ENCODE data around the gene TWNK.

The TWNK gene

DNA sequence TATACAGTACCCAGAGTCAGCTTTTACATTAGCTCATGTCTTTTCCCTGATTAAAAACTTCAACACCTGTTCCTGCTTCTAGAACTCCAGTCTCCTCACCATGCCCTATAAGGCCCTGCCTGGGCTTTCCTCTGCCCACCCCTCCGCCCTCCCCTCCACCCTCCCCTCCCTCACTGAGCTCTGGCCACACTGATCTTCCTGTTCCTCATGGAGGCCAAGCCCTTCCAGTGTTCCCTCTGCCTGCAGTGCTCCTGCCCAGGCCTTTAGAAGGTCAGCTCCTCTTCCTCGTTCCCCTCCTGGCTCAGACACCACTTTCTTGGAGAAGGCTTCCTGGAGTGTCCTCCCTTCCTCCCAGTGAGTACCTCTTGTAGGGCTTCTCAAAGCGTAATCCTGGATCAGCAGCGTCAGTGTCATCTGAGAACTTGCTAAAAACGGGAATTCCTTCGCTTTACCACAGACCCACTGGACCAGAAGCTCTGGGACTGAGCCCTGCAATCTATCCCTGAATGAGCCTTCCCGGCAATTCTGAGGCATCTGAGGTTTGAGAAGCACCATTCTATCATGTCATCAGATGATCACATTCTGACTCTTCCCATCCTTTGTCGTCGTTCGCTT lies 39.9 kb downstream of the TWNK start:
- TF ChIP-seq ZNF274 (IDR thresholded peaks at IDR 0.05; ENCODE audit: low read depth, low read length) (no peak), SUZ12 (IDR thresholded peaks at IDR 0.05; ENCODE audit: extremely low read depth, insufficient read depth, insufficient read length) (no peak), YY1 (IDR thresholded peaks at IDR 0.05; ENCODE audit: insufficient read depth, insufficient read length) (no peak)
- DNase-seq (ENCODE audit: low read depth, low spot score), result no peak
- no peaks in the 10 kb centered on the region for H3K27me3 ChIP-seq (ENCODE audit: insufficient read depth, insufficient read length)
- no peak overlapping the region for H3K4me3 ChIP-seq (ENCODE audit: insufficient read length, low read depth)
- H3K9ac ChIP-seq (ENCODE audit: insufficient read length, low read depth), result no peak overlapping the region
- peaks cover 2% of the 10 kb centered on the region for H3K36me3 ChIP-seq (ENCODE audit: insufficient read depth, insufficient read length, low read length)
- H3K4me1 ChIP-seq (ENCODE audit: insufficient read depth, insufficient read length), result peaks cover 13% of the 10 kb centered on the region
- no peaks in the 10 kb centered on the region for H3K9me3 ChIP-seq (ENCODE audit: insufficient read depth, low read length)

DNA sequence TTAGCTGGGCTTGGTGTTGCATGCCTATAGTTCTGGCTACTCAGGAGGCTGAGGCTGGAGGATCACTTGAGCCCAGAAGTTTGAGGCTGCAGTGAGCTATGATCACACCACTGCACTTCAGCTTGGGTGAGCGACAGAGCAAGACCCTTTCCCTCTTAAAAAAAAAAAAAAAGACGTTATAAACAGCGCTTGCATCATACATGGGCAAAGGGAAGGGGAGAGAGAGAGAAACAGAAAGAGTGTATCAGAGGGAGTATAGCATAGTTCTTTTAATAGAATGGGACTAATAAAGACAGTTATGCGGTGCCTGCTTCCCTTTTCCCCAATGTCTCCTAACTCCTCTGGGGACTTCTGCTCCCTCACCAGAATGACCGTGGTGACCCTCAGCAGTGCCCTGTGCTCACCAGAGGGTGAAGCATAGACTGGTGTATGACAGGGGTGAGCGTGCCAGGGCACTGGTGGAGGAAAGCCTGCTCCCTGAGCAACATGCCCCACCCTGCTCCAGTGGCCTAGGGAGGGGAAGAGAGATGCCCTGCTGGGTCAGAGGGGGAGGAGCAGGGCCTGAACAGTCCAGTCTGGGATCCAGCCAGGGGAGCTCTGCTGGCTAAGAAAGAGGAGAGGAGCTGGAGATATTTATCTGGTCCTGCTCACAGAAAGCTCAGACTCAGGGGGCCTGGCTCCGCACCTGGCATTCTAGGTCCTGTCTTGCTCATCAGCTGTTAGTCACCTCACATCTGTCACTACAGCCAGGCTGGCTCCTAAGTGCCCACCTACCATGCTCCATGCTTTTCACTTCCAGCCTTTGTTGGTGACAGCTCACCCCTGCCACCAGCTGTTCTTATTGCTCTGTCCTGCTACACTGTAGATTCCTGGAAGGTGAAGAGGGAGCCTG lies 41.3 kb downstream of the TWNK start:
- no peaks in the 10 kb centered on the region for H3K27me3 ChIP-seq (ENCODE audit: insufficient read depth, insufficient read length)
- H3K4me3 ChIP-seq (ENCODE audit: insufficient read length, low read depth), result no peak overlapping the region
- H3K36me3 ChIP-seq (ENCODE audit: insufficient read depth, insufficient read length, low read length), result peaks cover 2% of the 10 kb centered on the region
- H3K9me3 ChIP-seq (ENCODE audit: insufficient read depth, low read length), result no peaks in the 10 kb centered on the region
- DNase-seq (ENCODE audit: low read depth, low spot score), result no peak
- TF ChIP-seq SUZ12 (IDR thresholded peaks at IDR 0.05; ENCODE audit: extremely low read depth, insufficient read depth, insufficient read length) (no peak), ZNF274 (IDR thresholded peaks at IDR 0.05; ENCODE audit: low read depth, low read length) (no peak), YY1 (IDR thresholded peaks at IDR 0.05; ENCODE audit: insufficient read depth, insufficient read length) (no peak)
- H3K4me1 ChIP-seq (ENCODE audit: insufficient read depth, insufficient read length), result peaks cover 13% of the 10 kb centered on the region
- H3K9ac ChIP-seq (ENCODE audit: insufficient read length, low read depth), result no peak overlapping the region

- no peaks in the 10 kb centered on the region for H3K27me3 ChIP-seq (ENCODE audit: insufficient read depth, insufficient read length)
- no peak for TF ChIP-seq SUZ12 (IDR thresholded peaks at IDR 0.05; ENCODE audit: extremely low read depth, insufficient read depth, insufficient read length)
- TF ChIP-seq ZNF274 (IDR thresholded peaks at IDR 0.05; ENCODE audit: low read depth, low read length), result no peak
- TF ChIP-seq YY1 (IDR thresholded peaks at IDR 0.05; ENCODE audit: insufficient read depth, insufficient read length), result no peak
Observed at GRCh38 chr10:101029520-101030295, 42.4 kb downstream of the TWNK start.

DNA sequence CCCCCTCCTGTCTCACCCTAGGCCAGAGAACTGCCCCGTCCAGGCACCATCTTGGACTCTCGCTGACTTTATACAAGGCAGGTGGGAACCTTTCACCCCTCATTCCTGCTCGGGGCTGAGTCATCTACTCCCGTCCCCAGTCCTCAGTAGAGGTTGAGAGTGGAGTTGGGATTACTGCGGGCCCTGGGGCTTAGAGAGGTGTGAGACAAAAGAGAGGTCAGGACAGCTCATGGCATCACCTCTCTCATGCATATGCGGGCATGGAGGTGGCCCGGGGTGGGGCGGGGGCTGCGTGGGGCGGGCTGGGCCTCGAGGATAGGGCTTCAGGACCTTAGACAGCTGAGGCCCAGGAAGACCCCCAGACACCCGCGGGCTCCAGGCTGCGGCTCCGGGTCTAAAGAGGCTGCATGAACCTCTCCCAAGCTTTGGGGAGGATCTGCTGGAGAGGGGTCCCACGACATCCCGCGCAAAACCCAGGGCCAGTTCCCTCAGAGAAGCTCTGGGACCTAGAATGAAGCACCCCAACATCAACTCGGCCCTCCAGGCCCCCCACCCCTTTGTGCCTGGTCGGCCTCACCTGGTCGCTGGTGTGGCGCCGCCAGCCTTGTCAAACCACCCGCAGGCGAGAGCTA lies 43.3 kb downstream of the TWNK start:
- Histone ChIP-seq H3K36me3 (ENCODE audit: insufficient read depth, insufficient read length, low read length) (peaks cover 10% of the 10 kb centered on the region), H3K9me3 (ENCODE audit: insufficient read depth, low read length) (no peaks in the 10 kb centered on the region), H3K4me3 (ENCODE audit: insufficient read length, low read depth) (peak overlapping the region; percentile 62), H3K27me3 (ENCODE audit: insufficient read depth, insufficient read length) (no peaks in the 10 kb centered on the region), H3K4me1 (ENCODE audit: insufficient read depth, insufficient read length) (peaks cover 13% of the 10 kb centered on the region), H3K9ac (ENCODE audit: insufficient read length, low read depth) (peak overlapping the region; percentile 79)
- no peak for TF ChIP-seq ZNF274 (IDR thresholded peaks at IDR 0.05; ENCODE audit: low read depth, low read length)
- no peak for TF ChIP-seq SUZ12 (IDR thresholded peaks at IDR 0.05; ENCODE audit: extremely low read depth, insufficient read depth, insufficient read length)
- no peak for TF ChIP-seq YY1 (IDR thresholded peaks at IDR 0.05; ENCODE audit: insufficient read depth, insufficient read length)
- DNase-seq (ENCODE audit: low read depth, low spot score), result no peak

More at GRCh38 chr10:101029520-101030295, 42.4 kb downstream of the TWNK start:
- DNase-seq (ENCODE audit: low read depth, low spot score), result no peak
- peaks cover 13% of the 10 kb centered on the region for H3K4me1 ChIP-seq (ENCODE audit: insufficient read depth, insufficient read length)
- no peaks in the 10 kb centered on the region for H3K9me3 ChIP-seq (ENCODE audit: insufficient read depth, low read length)
- peak overlapping the region; percentile 50 for H3K4me3 ChIP-seq (ENCODE audit: insufficient read length, low read depth)
- peaks cover 4% of the 10 kb centered on the region for H3K36me3 ChIP-seq (ENCODE audit: insufficient read depth, insufficient read length, low read length)
- H3K9ac ChIP-seq (ENCODE audit: insufficient read length, low read depth), result peak overlapping the region; percentile 79

DNA sequence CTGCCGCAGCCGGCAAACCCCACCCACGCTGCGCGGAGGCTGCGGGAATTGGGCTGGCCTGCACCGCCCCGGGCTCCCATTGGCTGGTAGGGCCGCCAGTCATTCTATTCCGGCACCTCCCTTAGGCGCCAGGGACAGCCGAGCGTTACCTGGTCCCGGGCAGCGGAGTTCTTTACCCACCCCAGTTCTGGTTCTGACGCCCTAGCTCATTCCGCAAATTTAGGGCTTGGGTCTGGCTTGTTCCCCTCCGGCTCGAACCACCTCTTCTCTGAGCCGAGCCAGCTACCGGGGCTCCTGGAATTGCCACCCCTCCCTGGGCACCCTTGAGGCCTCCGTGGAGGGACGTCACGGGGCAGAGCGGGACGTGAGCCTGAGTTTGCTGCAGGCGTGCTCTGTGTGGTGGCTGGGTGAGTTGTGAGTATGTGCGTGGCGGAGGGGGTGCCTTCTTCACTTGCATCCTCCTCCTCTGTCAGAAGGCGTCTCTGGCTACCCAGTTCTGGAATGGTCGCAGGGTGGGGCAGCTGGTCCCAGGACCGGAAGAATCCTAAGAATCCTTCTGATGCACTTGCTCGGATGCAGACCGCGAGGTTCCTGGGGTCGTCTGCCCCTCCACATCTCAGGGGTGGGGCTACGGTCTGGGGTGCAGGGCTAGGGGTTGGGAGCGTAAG lies 43.9 kb downstream of the TWNK start, which contains the start of the genes PDZD7 and SFXN3:
PDZD7 (minus strand) TSS at position 2 of the 668 bp plus-strand sequence. CDS start 910 bp downstream, outside the sequence.
SFXN3 (plus strand) TSS at position 107 of the 668 bp plus-strand sequence. CDS start 3,461 bp downstream, outside the sequence.
- DNase-seq (ENCODE audit: low read depth, low spot score), result no peak
- no peaks in the 10 kb centered on the region for H3K9me3 ChIP-seq (ENCODE audit: insufficient read depth, low read length)
- peak within 1 kb of the TSS; percentile 79 for H3K9ac ChIP-seq (ENCODE audit: insufficient read length, low read depth)
- H3K4me3 ChIP-seq (ENCODE audit: insufficient read length, low read depth), result peak within 1 kb of the TSS; percentile 62
- peaks cover 13% of the 10 kb centered on the region for H3K4me1 ChIP-seq (ENCODE audit: insufficient read depth, insufficient read length)
- peaks cover 16% of the 10 kb centered on the region for H3K36me3 ChIP-seq (ENCODE audit: insufficient read depth, insufficient read length, low read length)
- no peaks in the 10 kb centered on the region for H3K27me3 ChIP-seq (ENCODE audit: insufficient read depth, insufficient read length)
- TF ChIP-seq YY1 (IDR thresholded peaks at IDR 0.05; ENCODE audit: insufficient read depth, insufficient read length), result no peak
- TF ChIP-seq ZNF274 (IDR thresholded peaks at IDR 0.05; ENCODE audit: low read depth, low read length), result no peak
- TF ChIP-seq SUZ12 (IDR thresholded peaks at IDR 0.05; ENCODE audit: extremely low read depth, insufficient read depth, insufficient read length), result no peak
